ENCODE results near the gene CPNE7. TPM values are rescaled to one million over a fixed set of nuclear protein-coding genes. Genes with fewer than 3 reads are reported as not detected.

CPNE7 gene
- polyA plus RNA-seq, 3 donors, result not detected

- Mint-ChIP-seq H3K27me3 (ENCODE audit: low read depth in 3 of 3) (peaks cover 0 to 2% (median 0%) of the 10 kb centered on the region in 3 donors), H3K27ac (no peak overlapping the region), H3K36me3 (peaks cover 68 to 87% of the 10 kb centered on the region in 2 donors), H3K4me1 (peaks cover 9% of the 10 kb centered on the region), H3K9me3 (peaks cover 0 to 1% (median 0%) of the 10 kb centered on the region in 7 donors), H3K4me3 (no peak overlapping the region)
- WGBS (ENCODE audit: insufficient coverage), result 92% methylated on average over 8 of the region's 13 CpGs
- no peaks in the 10 kb centered on the region for H4K20me1 ChIP-seq (ENCODE audit: insufficient read depth, low read length)
- no peak for TF ChIP-seq CTCF (IDR thresholded peaks at IDR 0.05)
- H3K4me3 ChIP-seq (replicated peaks in 1 of 3; ENCODE audit: low read depth in 2 of 3, low read length in 3 of 3), result no peak overlapping the region
- intact Hi-C loops (cut with micrococcal nuclease), result no loop called here
- H3K9me3 ChIP-seq (replicated peaks in 1 of 2; ENCODE audit: control insufficient read depth in 1 of 2, insufficient read depth in 1 of 2, low read length in 2 of 2), result no peaks in the 10 kb centered on the region
- DNase-seq, result no peak
- no peak overlapping the region for H2AFZ ChIP-seq (ENCODE audit: insufficient read depth, low read depth, low read length, poor library complexity, severe bottlenecking)
- H3K4me2 ChIP-seq (replicated peaks; ENCODE audit: extremely low read depth, low read length, poor library complexity, severe bottlenecking), result no peak overlapping the region
- no peak overlapping the region for H3K9ac ChIP-seq (ENCODE audit: insufficient read depth, low read length, poor library complexity, severe bottlenecking)
- no peaks in the 10 kb centered on the region for H3K27me3 ChIP-seq (ENCODE audit: control insufficient read depth in 2 of 2, insufficient read depth in 2 of 2, low read length in 2 of 2)
- H3K4me1 ChIP-seq (ENCODE audit: control insufficient read depth in 1 of 2, insufficient read depth in 2 of 2, low read length in 2 of 2), result peaks cover 0 to 5% of the 10 kb centered on the region in 2 donors
- H3K36me3 ChIP-seq (replicated peaks in 1 of 2; ENCODE audit: control insufficient read depth in 1 of 2, insufficient read depth in 2 of 2, low read length in 2 of 2), result peaks cover 64 to 84% of the 10 kb centered on the region in 2 donors
- no peak overlapping the region for H3K27ac ChIP-seq (ENCODE audit: low read depth in 1 of 2, low read length in 2 of 2)
- no peaks in the 10 kb centered on the region for H3K79me2 ChIP-seq (ENCODE audit: insufficient read depth, low read length)
Measured at GRCh38 chr16:89552913-89553312, 22.6 kb upstream of the CPNE7 start.

- 95% methylated on average over 13 of the region's 18 CpGs for WGBS (ENCODE audit: insufficient coverage)
- H3K9me3 ChIP-seq (replicated peaks in 1 of 2; ENCODE audit: control insufficient read depth in 1 of 2, insufficient read depth in 1 of 2, low read length in 2 of 2), result no peaks in the 10 kb centered on the region
- Mint-ChIP-seq H3K36me3 (peaks cover 59 to 79% of the 10 kb centered on the region in 2 donors), H3K9me3 (no peaks in the 10 kb centered on the region), H3K4me1 (peaks cover 11% of the 10 kb centered on the region), H3K4me3 (no peak overlapping the region), H3K27ac (peak overlapping the region in 1 of 7 donors; percentile 3), H3K27me3 (ENCODE audit: low read depth in 3 of 3) (peaks cover 0 to 2% (median 0%) of the 10 kb centered on the region in 3 donors)
- no peak overlapping the region for H3K9ac ChIP-seq (ENCODE audit: insufficient read depth, low read length, poor library complexity, severe bottlenecking)
- intact Hi-C loops (cut with micrococcal nuclease), result no loop called here
- H3K4me2 ChIP-seq (replicated peaks; ENCODE audit: extremely low read depth, low read length, poor library complexity, severe bottlenecking), result no peak overlapping the region
- TF ChIP-seq CTCF (IDR thresholded peaks at IDR 0.05), result no peak
- peaks cover 3 to 7% of the 10 kb centered on the region in 2 donors for H3K4me1 ChIP-seq (ENCODE audit: control insufficient read depth in 1 of 2, insufficient read depth in 2 of 2, low read length in 2 of 2)
- no peaks in the 10 kb centered on the region for H4K20me1 ChIP-seq (ENCODE audit: insufficient read depth, low read length)
- H3K79me2 ChIP-seq (ENCODE audit: insufficient read depth, low read length), result no peaks in the 10 kb centered on the region
- no peak overlapping the region for H2AFZ ChIP-seq (ENCODE audit: insufficient read depth, low read depth, low read length, poor library complexity, severe bottlenecking)
- H3K27me3 ChIP-seq (ENCODE audit: control insufficient read depth in 2 of 2, insufficient read depth in 2 of 2, low read length in 2 of 2), result no peaks in the 10 kb centered on the region
- no peak overlapping the region for H3K27ac ChIP-seq (ENCODE audit: low read depth in 1 of 2, low read length in 2 of 2)
- peaks cover 56 to 76% of the 10 kb centered on the region in 2 donors for H3K36me3 ChIP-seq (replicated peaks in 1 of 2; ENCODE audit: control insufficient read depth in 1 of 2, insufficient read depth in 2 of 2, low read length in 2 of 2)
- H3K4me3 ChIP-seq (replicated peaks in 1 of 3; ENCODE audit: low read depth in 2 of 3, low read length in 3 of 3), result no peak overlapping the region
- no peak for DNase-seq
Measured at GRCh38 chr16:89553733-89554132, 21.8 kb upstream of the CPNE7 start.
